HepG2 (cell line): ENCODE measurements around the gene NID1. TPM values are rescaled to one million over a fixed set of nuclear protein-coding genes. Genes with fewer than 3 reads are reported as not detected.

ENCODE experiments used
- ARNT2 ChIP-seq: sonication (generic); formaldehyde crosslinking; IDR thresholded peaks from 2 replicates; pipeline ENCODE4 v1.8.0; 2022; ENCODE audit warnings: mild to moderate bottlenecking, low read depth, missing genetic modification reagents, moderate library complexity
- HOXA5 ChIP-seq: sonication (generic); formaldehyde crosslinking; IDR thresholded peaks from 2 replicates; pipeline ENCODE4 v1.4.0; 2020; ENCODE audit warnings: missing genetic modification reagents
- IKZF1 ChIP-seq: fragments of 450-650 bp; IDR thresholded peaks from 2 replicates; pipeline ENCODE4 v1.7.1; 2016
- KAT8 ChIP-seq: IDR thresholded peaks from 2 replicates; pipeline ENCODE4 v1.6.1; 2016; ENCODE audit warnings: missing genetic modification reagents, missing compliant biosample characterization
- MBD4 ChIP-seq: IDR thresholded peaks from 2 replicates; pipeline ENCODE4 v1.6.1; 2012; ENCODE audit warnings: low read length, inconsistent platforms, borderline replicate concordance
- MIER3 ChIP-seq: IDR thresholded peaks from 2 replicates; pipeline ENCODE4 v1.6.1; 2016; ENCODE audit warnings: missing compliant biosample characterization, borderline replicate concordance
- MYC ChIP-seq: sonication (generic); formaldehyde crosslinking; IDR thresholded peaks from 2 replicates; pipeline ENCODE4 v1.9.0; 2021; ENCODE audit warnings: missing genetic modification reagents, borderline replicate concordance
- NCOA1 ChIP-seq: sonication (generic); formaldehyde crosslinking; IDR thresholded peaks from 2 replicates; pipeline ENCODE4 v1.9.0; 2021; ENCODE audit warnings: missing genetic modification reagents
- PHF8 ChIP-seq: sonication (generic); formaldehyde crosslinking; IDR thresholded peaks from 2 replicates; pipeline ENCODE4 v1.5.0; 2020; ENCODE audit warnings: missing genetic modification reagents
- SIX1 ChIP-seq: sonication (generic); formaldehyde crosslinking; IDR thresholded peaks from 2 replicates; pipeline ENCODE4 v1.4.0; 2020; ENCODE audit warnings: missing genetic modification reagents, borderline replicate concordance
- SNAPC5 ChIP-seq: sonication (generic); formaldehyde crosslinking; IDR thresholded peaks from 2 replicates; pipeline ENCODE4 v1.8.1; 2023; ENCODE audit warnings: mild to moderate bottlenecking, missing genetic modification reagents, borderline replicate concordance
- TAF1 ChIP-seq: sonication (generic); formaldehyde crosslinking; IDR thresholded peaks from 2 replicates; pipeline ENCODE4 v1.4.0; 2020; ENCODE audit warnings: missing genetic modification reagents
- THRA ChIP-seq: sonication (generic); formaldehyde crosslinking; IDR thresholded peaks from 2 replicates; pipeline ENCODE4 v1.4.0; 2020; ENCODE audit warnings: missing genetic modification reagents, borderline replicate concordance
- TOPORS ChIP-seq: sonication (generic); formaldehyde crosslinking; IDR thresholded peaks from 2 replicates; pipeline ENCODE4 v1.8.0; 2023; ENCODE audit warnings: mild to moderate bottlenecking, missing genetic modification reagents
- ZBTB3 ChIP-seq: sonication (generic); formaldehyde crosslinking; IDR thresholded peaks from 2 replicates; pipeline ENCODE4 v1.4.0; 2020; ENCODE audit warnings: low read depth, mild to moderate bottlenecking, moderate library complexity, missing genetic modification reagents, borderline replicate concordance
- ZNF337 ChIP-seq: sonication (generic); formaldehyde crosslinking; IDR thresholded peaks from 2 replicates; pipeline ENCODE4 v1.5.1; 2020; ENCODE audit warnings: missing genetic modification reagents, low read depth, mild to moderate bottlenecking, borderline replicate concordance
- ZNF382 ChIP-seq: sonication (generic); formaldehyde crosslinking; IDR thresholded peaks from 2 replicates; pipeline ENCODE4 v1.5.0; 2020; ENCODE audit warnings: missing genetic modification reagents, mild to moderate bottlenecking, borderline replicate concordance
- ZNF713 ChIP-seq: sonication (generic); formaldehyde crosslinking; IDR thresholded peaks from 2 replicates; pipeline ENCODE4 v1.4.0; 2020; ENCODE audit warnings: mild to moderate bottlenecking, missing genetic modification reagents
- ZNF761 ChIP-seq: sonication (generic); formaldehyde crosslinking; conservative IDR thresholded peaks from 2 replicates; pipeline ENCODE4 v1.4.0; 2020; ENCODE audit warnings: mild to moderate bottlenecking, missing genetic modification reagents
- ZNF816 ChIP-seq: sonication (generic); formaldehyde crosslinking; IDR thresholded peaks from 2 replicates; pipeline ENCODE4 v1.8.0; 2022; ENCODE audit warnings: missing genetic modification reagents, mild to moderate bottlenecking, borderline replicate concordance
- ZSCAN29 ChIP-seq: sonication (generic); formaldehyde crosslinking; conservative IDR thresholded peaks from 2 replicates; pipeline ENCODE4 v1.4.0; 2020; ENCODE audit warnings: mild to moderate bottlenecking, missing genetic modification reagents
- polyA plus RNA-seq, 8 experiments: library from polyadenylated mRNA; depleted of rRNA in 3 of 8; stranded (reverse) in 7 of 8; unstranded in 1 of 8; fragments of >200 nt; fragmentation: Illumina TruSeq in 4 of 8; extraction: Trizol in 4 of 8; gene quantifications; 2 replicates each; pipeline versions ENCODE4 v1.2.1 to v1.2.3, GENCODE V29; 2011 to 2016; ENCODE audit warnings: low read depth in 4 of 8, missing spikeins in 1 of 8, mixed read lengths in 1 of 8; ENCODE audit not compliant: insufficient read depth in 1 of 8
- total RNA-seq, 5 experiments: library from RNA; depleted of rRNA; stranded (reverse); fragments of >200 nt; fragmentation: Illumina TruSeq; extraction: Trizol; gene quantifications; 2 replicates each; pipeline ENCODE4 v1.2.3, GENCODE V29; 2016; ENCODE audit warnings: low read depth in 1 of 5
- TF ChIP-seq, protein P1 (sequence below): sonication (generic); formaldehyde crosslinking; IDR thresholded peaks from 2 replicates; pipeline ENCODE4 v1.5.1; 2020; ENCODE audit warnings: mild to moderate bottlenecking, missing genetic modification reagents, moderate library complexity
- TF ChIP-seq, protein P2 (sequence below): sonication (generic); formaldehyde crosslinking; IDR thresholded peaks from 2 replicates; pipeline ENCODE4 v1.8.0; 2022; ENCODE audit warnings: mild to moderate bottlenecking, missing genetic modification reagents, moderate library complexity
- TF ChIP-seq, protein P3 (sequence below): sonication (generic); formaldehyde crosslinking; IDR thresholded peaks from 2 replicates; pipeline ENCODE4 v1.8.0; 2022; ENCODE audit warnings: missing genetic modification reagents, mild to moderate bottlenecking, moderate library complexity, borderline replicate concordance

The NID1 gene
- total and polyA plus RNA-seq, 2 of the 13 experiments (the other 11 are each of a cell fraction or from before 2014, with no cell fraction given): 50.2 to 56.1 TPM

DNA sequence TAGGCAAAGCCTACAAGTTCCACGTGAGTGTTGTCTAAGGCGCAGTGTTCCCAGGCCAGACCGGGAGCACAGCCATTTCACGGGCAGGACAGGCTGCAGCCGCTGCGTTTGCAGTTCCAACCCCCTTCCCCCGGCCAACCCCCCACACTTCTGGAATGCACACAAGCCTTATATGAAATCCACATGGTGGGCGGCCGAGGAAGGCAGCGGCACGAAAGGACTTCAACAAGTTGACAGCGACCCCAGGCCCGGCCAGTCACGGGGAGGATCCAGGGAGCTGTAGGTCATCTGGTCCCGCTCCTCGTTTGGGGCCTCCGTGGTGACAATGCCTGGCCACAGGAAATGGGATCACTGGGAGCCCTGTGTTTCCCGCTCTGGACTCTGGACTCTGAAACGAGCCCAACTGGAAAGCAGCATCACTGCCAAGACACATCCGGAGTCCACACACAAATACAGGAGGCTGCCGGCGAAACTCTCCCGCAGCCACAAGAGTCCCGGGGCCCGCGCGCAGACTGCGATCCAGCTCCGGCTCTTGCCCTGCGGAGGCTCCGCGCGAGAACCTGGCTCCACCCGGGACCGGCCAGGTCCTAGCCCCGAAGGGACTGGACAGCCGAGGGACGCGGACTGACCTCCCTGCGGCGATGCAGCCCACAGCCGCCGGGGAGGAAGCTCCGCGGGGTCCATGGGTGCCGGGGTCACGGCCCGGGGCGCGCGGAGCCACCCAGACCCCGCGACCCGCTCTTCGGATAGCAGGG is 794 bp downstream of the NID1 start (continued):
- TF ChIP-seq KAT8 (CRISPR knock-in tag) (peak; percentile 82), ZNF337 (CRISPR knock-in tag) (peak; percentile 84; the same call in 1 of the 2 replicates), MYC (CRISPR knock-in tag) (peak; percentile 79), SNAPC5 (CRISPR knock-in tag) (no peak), TAF1 (peak; percentile 75), NCOA1 (CRISPR knock-in tag) (0 out of 2 replicates have a peak, but pooled peaks have one; percentile 72), ZSCAN29 (no peak), ZNF816 (no peak; the same call in 1 of the 2 replicates), SIX1 (CRISPR knock-in tag) (peak; percentile 71; the same call in 1 of the 2 replicates), ARNT2 (CRISPR knock-in tag) (peak; percentile 84), MIER3 (peak; percentile 61; the same call in 1 of the 2 replicates), HOXA5 (CRISPR knock-in tag) (peak; percentile 82; the same call in 1 of the 2 replicates), ZNF713 (CRISPR knock-in tag) (no peak), TOPORS (CRISPR knock-in tag) (peak; percentile 60; the same call in 1 of the 2 replicates), MBD4 (no peak), ZNF761 (CRISPR knock-in tag) (peak; percentile 73), THRA (peak; percentile 74), IKZF1 (no peak), PHF8 (peak; percentile 53; the same call in 1 of the 2 replicates), ZBTB3 (CRISPR knock-in tag) (peak; percentile 92), ZNF382 (CRISPR knock-in tag) (no peak)
- TF ChIP-seq, protein P1, sequence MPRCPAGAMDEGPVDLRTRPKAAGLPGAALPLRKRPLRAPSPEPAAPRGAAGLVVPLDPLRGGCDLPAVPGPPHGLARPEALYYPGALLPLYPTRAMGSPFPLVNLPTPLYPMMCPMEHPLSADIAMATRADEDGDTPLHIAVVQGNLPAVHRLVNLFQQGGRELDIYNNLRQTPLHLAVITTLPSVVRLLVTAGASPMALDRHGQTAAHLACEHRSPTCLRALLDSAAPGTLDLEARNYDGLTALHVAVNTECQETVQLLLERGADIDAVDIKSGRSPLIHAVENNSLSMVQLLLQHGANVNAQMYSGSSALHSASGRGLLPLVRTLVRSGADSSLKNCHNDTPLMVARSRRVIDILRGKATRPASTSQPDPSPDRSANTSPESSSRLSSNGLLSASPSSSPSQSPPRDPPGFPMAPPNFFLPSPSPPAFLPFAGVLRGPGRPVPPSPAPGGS (CRISPR knock-in tag): peak; percentile 96
- TF ChIP-seq, protein P2, sequence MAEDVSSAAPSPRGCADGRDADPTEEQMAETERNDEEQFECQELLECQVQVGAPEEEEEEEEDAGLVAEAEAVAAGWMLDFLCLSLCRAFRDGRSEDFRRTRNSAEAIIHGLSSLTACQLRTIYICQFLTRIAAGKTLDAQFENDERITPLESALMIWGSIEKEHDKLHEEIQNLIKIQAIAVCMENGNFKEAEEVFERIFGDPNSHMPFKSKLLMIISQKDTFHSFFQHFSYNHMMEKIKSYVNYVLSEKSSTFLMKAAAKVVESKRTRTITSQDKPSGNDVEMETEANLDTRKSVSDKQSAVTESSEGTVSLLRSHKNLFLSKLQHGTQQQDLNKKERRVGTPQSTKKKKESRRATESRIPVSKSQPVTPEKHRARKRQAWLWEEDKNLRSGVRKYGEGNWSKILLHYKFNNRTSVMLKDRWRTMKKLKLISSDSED (CRISPR knock-in tag): no peak
- TF ChIP-seq, protein P3, sequence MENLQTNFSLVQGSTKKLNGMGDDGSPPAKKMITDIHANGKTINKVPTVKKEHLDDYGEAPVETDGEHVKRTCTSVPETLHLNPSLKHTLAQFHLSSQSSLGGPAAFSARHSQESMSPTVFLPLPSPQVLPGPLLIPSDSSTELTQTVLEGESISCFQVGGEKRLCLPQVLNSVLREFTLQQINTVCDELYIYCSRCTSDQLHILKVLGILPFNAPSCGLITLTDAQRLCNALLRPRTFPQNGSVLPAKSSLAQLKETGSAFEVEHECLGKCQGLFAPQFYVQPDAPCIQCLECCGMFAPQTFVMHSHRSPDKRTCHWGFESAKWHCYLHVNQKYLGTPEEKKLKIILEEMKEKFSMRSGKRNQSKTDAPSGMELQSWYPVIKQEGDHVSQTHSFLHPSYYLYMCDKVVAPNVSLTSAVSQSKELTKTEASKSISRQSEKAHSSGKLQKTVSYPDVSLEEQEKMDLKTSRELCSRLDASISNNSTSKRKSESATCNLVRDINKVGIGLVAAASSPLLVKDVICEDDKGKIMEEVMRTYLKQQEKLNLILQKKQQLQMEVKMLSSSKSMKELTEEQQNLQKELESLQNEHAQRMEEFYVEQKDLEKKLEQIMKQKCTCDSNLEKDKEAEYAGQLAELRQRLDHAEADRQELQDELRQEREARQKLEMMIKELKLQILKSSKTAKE (CRISPR knock-in tag): peak; percentile 68
